HG02938 (cell line): ENCODE measurements around the gene G6PC3.

Experiments used
- ATAC-seq: cut with Tn5 transposase; IDR thresholded peaks from one replicate; pipeline ENCODE4 v1.9.1; 2021; ENCODE audit warnings: mild to moderate bottlenecking, moderate library complexity; ENCODE audit not compliant: unreplicated experiment

Gene G6PC3

DNA sequence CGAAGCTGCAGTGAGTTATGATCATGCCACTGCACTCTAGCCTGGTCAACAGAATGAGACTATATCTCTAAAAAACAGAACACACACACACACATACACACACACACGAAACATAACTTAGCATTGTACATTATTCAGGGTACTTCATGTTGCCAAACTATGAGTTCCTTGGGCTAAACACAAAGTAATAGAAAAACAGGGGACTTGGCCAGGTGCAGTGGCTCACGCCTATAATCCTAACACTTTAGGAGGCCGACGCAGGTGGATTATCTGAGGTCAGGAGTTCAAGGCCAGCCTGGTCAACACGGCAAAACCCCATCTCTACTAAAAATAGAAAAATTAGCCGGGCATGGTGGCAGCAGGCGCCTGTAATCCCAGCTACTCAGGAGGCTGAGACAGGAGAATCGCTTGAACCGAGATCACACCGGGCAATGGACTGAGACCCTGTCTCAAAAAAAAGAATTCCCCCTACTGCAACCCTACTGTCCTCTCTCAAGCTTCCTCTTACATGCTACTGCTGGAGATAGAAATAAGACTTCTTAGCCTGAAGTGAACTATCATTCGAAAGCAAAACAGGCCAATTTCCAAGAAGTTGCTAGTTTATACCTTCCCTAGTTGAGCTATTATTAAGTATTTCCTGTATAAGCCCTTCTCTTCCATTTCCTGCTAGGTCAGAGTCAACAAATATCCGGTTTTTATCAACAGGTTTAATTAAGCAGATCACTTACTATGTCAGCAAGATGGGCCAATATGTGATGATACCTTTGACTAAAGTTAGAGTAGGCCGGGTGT lies 11.2 kb upstream of the G6PC3 start:
- ATAC-seq = no peak

DNA sequence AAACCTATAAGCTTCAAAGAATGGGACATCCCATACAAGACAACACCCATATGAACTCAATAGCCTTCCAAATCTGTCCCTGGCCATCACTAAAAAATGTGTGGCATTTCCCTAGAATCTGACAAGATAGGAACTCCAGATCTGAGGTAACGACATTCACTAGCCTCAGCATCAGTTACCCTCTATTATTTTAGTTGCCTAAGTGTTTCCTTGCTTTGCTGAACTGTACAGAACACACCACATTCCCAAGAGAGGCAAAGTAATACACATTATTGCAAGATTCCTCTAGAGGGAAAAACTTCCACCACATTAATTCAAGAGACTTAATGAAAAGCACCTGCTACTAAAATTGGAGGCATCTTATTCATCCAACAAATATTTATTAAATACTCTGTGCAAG lies 9.1 kb upstream of the G6PC3 start:
- ATAC-seq = no peak

DNA sequence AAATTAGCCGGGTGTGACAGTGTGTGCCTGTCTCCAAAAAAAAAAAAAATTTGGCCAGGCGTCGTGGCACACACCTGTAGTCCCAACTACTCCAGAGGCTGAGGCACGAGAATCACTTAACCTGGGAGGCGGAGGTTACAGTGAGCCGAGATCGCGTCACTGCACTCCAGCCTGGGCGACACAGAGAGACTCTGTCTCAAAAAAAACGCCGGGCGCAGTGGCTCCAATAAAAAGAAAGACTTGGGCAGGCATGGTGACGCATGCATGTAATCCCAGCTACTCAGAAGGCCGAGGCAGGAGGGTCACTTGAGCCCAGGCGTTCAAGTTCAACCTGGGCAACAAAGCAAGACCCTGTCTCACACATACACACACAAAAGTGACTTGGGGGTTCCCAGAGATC lies 7.7 kb upstream of the G6PC3 start:
- no peak for ATAC-seq

DNA sequence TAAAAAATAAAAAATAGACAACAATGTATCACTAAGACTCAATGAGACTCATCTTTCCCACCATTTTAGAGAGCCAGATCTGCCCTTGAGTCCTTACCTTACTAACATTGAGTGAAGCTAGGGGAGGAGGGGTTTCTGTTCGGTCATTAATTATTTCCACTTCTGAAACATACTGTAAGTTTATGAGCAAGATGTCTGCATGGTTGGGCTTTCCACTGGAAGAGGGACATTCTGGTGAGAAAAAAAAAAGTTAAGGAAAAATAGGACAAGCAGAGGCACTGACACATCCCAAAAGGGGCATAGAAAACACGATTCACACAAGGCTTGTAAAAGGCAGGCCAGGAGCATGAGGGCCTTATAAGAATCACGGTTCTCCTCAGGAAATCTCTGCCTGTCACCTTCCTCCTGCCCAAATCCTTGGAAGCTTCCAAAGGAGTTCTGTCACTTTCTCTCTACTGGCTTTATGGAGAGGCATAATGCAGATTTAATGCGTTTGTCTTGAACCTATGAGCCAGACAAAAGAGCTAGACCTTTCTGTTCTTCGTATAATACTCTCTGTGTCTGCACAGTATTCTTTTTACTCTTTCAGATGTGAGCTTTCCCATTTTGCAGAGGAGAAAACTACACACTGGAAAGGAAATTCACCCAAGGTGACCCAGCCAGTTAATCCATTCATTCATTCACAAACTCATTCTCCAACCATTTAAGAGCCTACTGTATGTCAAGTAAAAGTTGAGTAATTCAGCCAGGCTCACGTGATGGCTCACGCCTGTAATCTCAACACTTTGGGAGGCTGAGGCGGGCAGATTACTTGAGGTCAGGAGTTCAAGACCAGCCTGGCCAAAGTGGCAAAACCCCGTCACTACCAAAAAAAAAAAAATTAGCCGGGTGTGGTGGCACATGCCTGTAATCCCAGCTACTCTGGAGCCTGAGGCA lies 6.6 kb upstream of the G6PC3 start:
- no peak for ATAC-seq

DNA sequence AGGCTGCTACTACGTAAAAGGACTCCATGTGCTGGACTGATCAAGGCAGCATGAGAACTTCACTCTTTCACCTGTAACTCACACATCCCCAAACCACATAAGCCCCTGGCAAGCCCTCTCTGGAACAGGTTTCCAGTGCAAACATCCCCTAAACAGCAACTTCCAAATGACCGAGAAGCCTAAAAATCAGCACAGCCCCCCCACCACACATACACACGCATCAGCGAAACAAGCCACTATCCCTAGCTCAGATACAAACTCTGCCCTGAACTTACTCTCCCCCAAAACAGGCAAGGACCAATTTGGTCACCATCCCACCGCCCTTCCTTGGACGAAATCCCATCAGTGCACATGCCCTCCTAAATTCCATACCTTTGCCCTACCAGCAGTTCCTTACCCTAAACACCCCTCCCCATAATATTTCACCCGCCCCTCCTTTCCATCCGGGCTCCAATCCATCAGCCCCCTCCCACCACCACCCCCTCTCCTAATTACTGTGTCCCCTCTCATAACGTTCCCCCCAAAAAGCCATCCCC lies 4.8 kb upstream of the G6PC3 start:
- no peak for ATAC-seq

DNA sequence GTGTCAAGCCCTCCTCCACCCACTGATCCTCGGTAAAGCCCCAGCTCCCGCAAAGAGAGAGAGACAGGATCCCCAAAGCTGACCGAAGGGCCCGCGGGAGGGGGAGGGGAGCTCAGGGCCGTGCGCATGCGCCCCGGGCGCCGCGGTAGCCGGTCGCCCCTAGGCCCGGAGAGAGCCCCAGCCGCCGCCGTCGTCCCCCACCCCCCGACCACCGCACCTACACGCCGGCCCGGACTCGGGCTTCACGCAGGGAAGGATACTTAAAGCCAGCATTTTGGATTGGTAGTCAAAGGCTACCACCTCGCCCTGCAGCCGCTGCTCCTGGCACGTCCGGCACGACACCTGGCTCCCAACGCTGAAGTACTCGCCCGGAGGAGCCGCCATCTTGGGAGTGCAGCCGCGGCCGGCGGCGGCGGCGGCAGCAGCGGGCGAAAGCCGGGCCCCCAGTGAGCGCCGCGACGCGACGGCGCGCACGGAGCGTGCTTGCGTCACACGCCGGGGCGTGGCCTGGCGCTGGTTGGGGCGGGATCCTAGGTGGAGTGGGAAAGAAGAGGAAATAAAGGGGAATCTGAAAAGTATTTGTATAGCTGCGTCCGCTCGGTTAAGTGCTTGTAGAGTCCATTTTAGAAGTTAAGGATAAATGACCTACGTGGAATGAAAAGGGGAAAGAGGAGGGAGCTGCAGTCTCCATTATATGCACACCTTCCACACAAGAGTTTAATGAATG lies 4.2 kb upstream of the G6PC3 start, which contains the start of gene LSM12:
TSS of gene LSM12 (minus strand) at position 468 of the 727 bp plus-strand sequence. CDS start at position 384, 84 bp downstream.
- peak; percentile 48 for ATAC-seq

GRCh38 chr17:44067545-44067940 lies 3.0 kb upstream of the G6PC3 start:
- ATAC-seq = no peak

DNA sequence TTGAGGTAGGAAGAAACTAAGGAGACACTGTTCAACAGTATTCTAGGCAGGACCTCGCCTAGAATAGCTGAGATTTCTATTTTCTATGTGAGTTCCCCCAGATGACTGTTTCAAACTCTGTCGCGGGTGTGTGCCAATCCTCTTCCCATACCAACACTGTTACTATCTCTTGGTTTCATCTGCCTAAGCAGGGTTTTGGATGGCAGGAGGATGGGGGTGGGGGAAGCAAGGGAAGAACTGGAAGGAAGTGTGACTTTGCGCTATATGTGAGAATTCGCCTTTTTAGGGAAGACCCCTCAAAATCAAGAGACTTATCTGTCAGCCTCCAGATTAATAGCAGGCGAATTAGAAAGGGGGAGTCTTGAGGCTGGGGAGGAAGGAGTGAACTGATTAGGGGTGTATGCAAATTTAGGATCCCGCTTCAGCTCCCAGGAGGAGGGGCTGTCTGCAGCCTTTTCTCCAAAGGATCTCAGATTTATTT lies 521 bp upstream of the G6PC3 start:
- ATAC-seq = no peak

DNA sequence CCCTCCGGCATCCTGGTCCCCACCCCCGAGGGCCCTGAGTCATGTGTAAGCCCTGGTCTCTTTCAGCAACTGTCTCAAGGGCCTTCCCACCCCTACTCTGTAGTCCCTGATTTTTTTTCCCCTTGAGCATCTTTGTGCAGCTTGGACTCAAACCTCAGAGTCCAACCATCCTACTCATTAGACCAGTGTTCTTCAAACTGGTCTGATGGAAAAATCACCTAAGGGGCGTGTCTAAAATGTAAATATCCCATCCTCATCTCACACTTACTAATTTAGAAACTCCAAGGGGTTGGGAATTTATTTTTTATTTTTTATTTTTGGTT lies 624 bp downstream of the G6PC3 start:
- ATAC-seq = no peak

DNA sequence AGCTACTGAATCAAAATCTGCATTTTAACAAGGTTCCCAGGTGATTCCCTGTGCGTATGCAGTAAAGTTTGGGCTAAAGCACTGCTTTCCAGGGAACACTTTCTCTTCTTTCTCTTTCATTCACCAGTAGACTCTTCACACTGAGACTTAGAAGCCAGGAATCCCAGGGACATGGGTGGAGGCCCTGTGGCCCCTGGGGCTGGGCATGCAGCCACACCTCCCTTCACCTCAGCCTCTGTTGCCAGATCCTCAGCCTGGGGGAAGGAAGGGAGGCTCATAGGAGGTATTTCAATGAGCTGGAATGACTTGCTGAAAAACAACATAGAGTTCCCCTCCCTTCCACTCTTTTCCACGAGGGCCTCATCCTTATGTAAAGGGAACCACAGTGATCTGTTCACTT lies 1.2 kb downstream of the G6PC3 start:
- no peak for ATAC-seq

DNA sequence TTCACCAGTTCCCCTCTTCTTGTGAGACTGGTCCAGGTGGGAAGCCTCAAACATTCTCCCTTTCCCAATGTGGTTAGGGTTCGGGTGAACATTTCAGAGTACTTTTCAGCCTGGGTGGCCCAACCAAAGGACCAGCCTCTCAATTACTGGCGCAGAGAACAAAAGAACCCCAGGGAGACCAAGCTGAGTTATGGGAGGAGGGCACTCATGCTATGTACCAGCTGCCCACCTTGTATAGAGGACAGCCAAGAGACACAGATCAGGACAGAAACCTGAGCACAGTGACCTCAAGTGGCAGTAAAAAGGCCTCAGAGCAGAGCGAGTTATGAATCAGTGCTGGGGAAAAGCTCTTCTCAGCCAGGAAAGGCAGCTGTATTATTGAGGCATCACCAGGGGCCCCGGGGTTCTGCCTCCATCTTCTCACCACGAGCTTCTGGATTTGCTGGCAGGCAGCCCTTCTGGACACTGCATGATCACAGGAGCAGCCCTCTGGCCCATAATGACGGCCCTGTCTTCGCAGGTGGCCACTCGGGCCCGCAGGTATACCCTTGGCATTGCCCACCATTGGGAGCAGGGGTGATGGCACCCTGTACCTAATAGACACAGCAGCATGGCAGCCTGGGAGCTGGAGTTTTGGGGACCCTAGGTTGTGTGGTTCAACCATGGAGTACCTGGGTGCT lies 3.8 kb downstream of the G6PC3 start:
- ATAC-seq = no peak

GRCh38 chr17:44074911-44075285 lies 4.4 kb downstream of the G6PC3 start:
- ATAC-seq = no peak

DNA sequence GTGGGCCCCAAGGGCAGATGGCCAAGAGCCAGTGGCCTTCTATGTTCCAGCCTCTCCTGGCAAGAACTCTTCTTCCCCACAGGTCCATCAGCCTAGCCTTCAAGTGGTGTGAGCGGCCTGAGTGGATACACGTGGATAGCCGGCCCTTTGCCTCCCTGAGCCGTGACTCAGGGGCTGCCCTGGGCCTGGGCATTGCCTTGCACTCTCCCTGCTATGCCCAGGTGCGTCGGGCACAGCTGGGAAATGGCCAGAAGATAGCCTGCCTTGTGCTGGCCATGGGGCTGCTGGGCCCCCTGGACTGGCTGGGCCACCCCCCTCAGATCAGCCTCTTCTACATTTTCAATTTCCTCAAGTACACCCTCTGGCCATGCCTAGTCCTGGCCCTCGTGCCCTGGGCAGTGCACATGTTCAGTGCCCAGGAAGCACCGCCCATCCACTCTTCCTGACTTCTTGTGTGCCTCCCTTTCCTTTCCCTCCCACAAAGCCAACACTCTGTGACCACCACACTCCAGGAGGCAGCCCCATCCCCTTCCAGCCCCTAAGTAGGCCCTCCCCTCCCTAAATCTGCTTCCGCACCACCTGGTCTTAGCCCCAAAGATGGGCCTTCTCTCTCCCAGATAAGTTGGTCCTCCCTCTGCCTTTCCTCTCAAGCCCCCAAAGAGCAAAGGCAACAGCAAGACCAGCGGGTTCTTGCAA lies 5.2 kb downstream of the G6PC3 start:
- no peak for ATAC-seq

DNA sequence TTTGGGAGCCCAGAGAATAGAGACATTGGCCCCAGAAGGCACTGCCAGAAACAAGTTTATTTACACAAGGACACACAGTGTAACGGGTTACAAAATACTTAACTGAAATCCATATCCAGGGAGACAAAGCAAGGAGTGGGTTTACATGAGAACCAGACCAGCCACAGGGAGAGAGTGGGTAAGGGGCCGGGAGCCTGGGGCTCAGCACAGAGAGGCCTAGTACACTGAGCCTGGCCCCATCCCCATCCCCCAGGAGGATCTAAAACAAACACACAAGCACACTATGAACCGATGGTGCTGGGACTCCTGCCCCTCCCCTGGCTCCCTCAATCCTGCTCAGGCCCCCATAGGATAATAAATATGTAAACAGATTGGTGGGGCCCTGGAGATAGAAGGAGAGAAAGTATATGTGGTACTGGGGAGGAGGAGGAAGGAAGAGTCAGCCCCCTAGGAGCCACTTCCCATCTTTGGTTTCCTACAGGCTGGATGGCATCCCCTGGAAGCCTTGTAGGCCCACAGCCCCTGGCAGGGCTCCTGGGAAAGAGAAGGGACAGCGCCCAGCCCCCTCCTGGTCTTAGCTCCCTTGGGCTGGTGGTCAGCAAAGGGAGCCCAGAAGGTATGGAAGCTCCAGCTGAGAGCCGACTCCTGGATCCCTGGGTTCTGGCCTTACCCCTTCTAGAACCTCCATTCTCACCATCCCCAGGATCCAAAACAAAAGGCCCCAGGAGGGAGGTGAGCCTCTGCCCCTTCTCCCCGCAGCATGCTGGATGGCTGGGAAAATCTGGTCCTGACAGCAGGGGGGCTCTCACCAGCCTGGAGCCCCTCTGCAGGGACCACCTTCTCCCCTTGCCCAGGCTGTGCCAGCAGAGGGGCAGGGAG lies 6.4 kb downstream of the G6PC3 start:
- ATAC-seq = no peak

GRCh38 chr17:44077595-44077909 lies 7.0 kb downstream of the G6PC3 start:
- no peak for ATAC-seq

DNA sequence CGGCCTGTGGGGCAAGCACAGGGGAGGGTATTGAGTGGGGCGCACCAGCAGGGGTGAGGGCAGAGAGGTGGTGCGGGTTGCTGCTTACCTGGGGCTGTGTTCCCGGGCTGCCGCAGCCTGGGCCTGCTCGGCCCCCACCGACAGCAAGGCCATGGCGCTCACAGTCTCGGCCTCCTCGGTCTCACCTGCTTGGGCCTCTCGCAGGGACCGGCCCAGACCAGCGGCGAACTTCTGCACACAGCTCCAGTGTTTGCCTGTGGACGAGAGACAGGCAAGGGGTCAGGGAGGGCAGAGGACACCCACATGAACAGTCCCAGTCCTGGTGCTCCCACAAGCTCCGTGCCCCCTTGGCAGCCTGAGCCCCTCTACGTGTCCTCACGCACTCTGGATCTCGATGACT lies 7.9 kb downstream of the G6PC3 start:
- ATAC-seq = no peak

DNA sequence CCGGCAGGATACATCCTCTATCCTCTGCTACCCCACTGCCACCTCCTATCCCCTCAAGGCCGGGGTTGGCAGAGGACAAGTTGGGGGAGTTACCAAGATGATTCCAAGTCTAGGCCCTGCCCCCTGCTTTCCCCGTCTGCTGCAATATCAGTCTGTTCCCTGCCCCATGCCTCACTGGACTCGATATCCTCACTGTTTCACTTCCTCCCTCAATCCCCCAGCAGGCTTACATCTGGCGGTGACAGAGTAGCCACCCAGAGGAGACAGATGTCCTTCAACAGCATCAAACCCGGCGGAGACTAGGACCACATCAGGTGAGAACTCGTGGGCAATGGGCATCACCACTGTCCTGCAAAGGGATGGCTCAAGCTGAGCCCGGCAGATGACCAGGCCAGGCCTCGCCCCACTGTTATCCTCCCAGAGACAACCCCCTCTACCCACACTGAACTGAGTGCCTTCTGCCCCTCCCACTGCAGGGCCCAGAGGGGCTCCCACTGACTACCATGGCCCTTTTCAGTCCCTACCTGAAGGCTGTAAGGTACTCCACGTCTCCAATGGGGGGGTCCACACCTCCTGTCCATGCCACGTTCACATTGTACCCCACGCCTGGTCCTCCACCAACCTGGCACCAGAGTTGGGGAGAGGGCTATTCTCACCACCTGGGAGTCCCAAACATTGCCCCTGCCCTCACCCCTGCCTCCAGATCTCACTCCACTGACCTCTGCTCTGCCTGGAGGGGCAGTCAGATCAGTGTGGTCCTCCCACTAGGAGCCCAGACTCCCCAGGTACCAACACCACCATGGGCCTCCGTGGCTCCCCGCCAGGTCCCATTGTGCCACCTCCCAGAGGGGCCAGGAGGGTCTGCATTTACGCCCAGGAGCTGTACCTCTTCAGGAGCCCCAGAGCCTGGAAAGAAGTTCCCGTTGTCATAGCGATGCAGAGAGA lies 9.6 kb downstream of the G6PC3 start:
- ATAC-seq = no peak

DNA sequence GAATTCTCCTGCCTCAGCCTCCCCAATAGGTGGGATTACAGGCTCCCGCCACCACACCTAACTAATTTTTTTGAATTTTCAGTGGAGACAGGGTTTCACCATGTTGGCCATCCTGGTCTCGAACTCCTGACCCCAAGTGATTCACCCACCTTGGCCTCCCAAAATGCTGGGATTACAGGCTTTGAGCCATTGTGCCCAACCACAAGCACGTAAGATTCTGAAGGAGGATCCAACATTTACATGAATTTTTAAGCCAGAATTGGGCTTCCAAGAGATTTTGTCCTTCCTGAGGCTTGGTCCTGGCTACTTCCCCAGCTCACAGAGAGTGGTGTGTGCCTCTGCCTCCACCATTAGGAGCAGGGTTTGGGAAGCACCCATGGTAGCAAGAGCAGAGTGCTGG lies 11.1 kb downstream of the G6PC3 start:
- no peak for ATAC-seq
